Mesenchymal stem cell (in vitro differentiated cells and primary cell): ENCODE results near the gene KRT35.
A peak's percentile ranks its signal among the peaks of the same experiment; 100 is the strongest.

Source experiments
- DNase-seq: peaks from one replicate; pipeline ENCODE4 v3.0.0-alpha.2; 2013
- H2AFZ ChIP-seq: one replicate; pipeline ENCODE4 v1.6.1; 2013; ENCODE audit warnings: low read depth, mild to moderate bottlenecking, control low read depth, inconsistent platforms, low read length, moderate library complexity
- H2AK5ac ChIP-seq: 2 replicates; pipeline ENCODE4 v1.6.1; 2013; ENCODE audit warnings: low read length, moderate library complexity, mild to moderate bottlenecking, inconsistent platforms; ENCODE audit not compliant: severe bottlenecking
- H2BK120ac ChIP-seq: one replicate; pipeline ENCODE4 v1.6.1; 2013; ENCODE audit warnings: low read depth, mild to moderate bottlenecking, inconsistent platforms, low read length, moderate library complexity
- H2BK12ac ChIP-seq, 2 experiments: one replicate each; pipeline ENCODE4 v1.6.1; 2013; ENCODE audit warnings: inconsistent platforms in 2 of 2, low read length in 2 of 2, mild to moderate bottlenecking in 2 of 2, moderate library complexity in 2 of 2, control low read depth in 1 of 2
- H2BK15ac ChIP-seq: one replicate; pipeline ENCODE4 v1.6.1; 2013; ENCODE audit warnings: mild to moderate bottlenecking, low read depth, inconsistent platforms; ENCODE audit not compliant: poor library complexity, severe bottlenecking
- H2BK5ac ChIP-seq: 2 replicates; pipeline ENCODE4 v1.6.1; 2013; ENCODE audit warnings: low read depth, mild to moderate bottlenecking, low read length, control low read depth, inconsistent platforms; ENCODE audit not compliant: poor library complexity, severe bottlenecking
- H3K14ac ChIP-seq, 2 experiments: one replicate each; pipeline ENCODE4 v1.6.1; 2013; ENCODE audit warnings: inconsistent platforms in 2 of 2, low read length in 2 of 2, control low read depth in 1 of 2, mild to moderate bottlenecking in 1 of 2, moderate library complexity in 1 of 2
- H3K18ac ChIP-seq, 2 experiments: one replicate each; pipeline ENCODE4 v1.6.1; 2013; ENCODE audit warnings: inconsistent platforms in 2 of 2, low read length in 2 of 2, control low read depth in 1 of 2, low read depth in 1 of 2, mild to moderate bottlenecking in 1 of 2
- H3K23ac ChIP-seq, 2 experiments: one replicate each; pipeline ENCODE4 v1.6.1; 2013; ENCODE audit warnings: inconsistent platforms in 2 of 2, low read length in 2 of 2, mild to moderate bottlenecking in 2 of 2, moderate library complexity in 2 of 2, control low read depth in 1 of 2
- H3K27ac ChIP-seq: 2 replicates; pipeline ENCODE4 v1.5.1; 2013; ENCODE audit warnings: mild to moderate bottlenecking, moderate library complexity, low read length, control low read depth, inconsistent platforms; ENCODE audit not compliant: poor library complexity, severe bottlenecking
- H3K27me3 ChIP-seq, 2 experiments: 2 replicates each; pipeline versions ENCODE4 v1.6.1 to v1.7.0; 2013; ENCODE audit warnings: low read length in 2 of 2, mild to moderate bottlenecking in 2 of 2, moderate library complexity in 2 of 2, control low read depth in 1 of 2, inconsistent platforms in 1 of 2; ENCODE audit not compliant: control insufficient read depth in 1 of 2, insufficient read depth in 1 of 2
- H3K36me3 ChIP-seq, 2 experiments: 2 replicates each; pipeline versions ENCODE4 v1.6.1 to v1.7.0; 2013; ENCODE audit warnings: low read length in 2 of 2, control low read depth in 1 of 2, inconsistent platforms in 1 of 2, low read depth in 1 of 2, mild to moderate bottlenecking in 1 of 2; ENCODE audit not compliant: insufficient read depth in 2 of 2, control insufficient read depth in 1 of 2
- H3K4ac ChIP-seq, 2 experiments: one replicate each; pipeline ENCODE4 v1.6.1; 2013; ENCODE audit warnings: inconsistent platforms in 2 of 2, low read length in 2 of 2, mild to moderate bottlenecking in 2 of 2, moderate library complexity in 2 of 2, control low read depth in 1 of 2, low read depth in 1 of 2
- H3K4me1 ChIP-seq: 2 replicates; pipeline ENCODE4 v1.6.1; 2013; ENCODE audit warnings: low read depth, low read length, control low read depth; ENCODE audit not compliant: control insufficient read depth, insufficient read depth
- H3K4me2 ChIP-seq: 2 replicates; pipeline ENCODE4 v1.6.1; 2013; ENCODE audit warnings: low read length, mild to moderate bottlenecking, inconsistent platforms; ENCODE audit not compliant: poor library complexity, severe bottlenecking
- H3K4me3 ChIP-seq, 2 experiments: 2 replicates each; pipeline versions ENCODE4 v1.5.1 to v1.7.0; 2013; ENCODE audit warnings: low read length in 2 of 2, mild to moderate bottlenecking in 2 of 2, control low read depth in 1 of 2, low read depth in 1 of 2; ENCODE audit not compliant: insufficient read depth in 1 of 2
- H3K79me1 ChIP-seq: replicated peaks from 2 replicates; pipeline ENCODE4 v1.6.1; 2013; ENCODE audit warnings: mild to moderate bottlenecking, control low read depth, low read length, inconsistent platforms; ENCODE audit not compliant: poor library complexity, severe bottlenecking
- H3K9ac ChIP-seq: 2 replicates; pipeline ENCODE4 v1.7.0; 2013; ENCODE audit warnings: mild to moderate bottlenecking, low read length, moderate library complexity
- H3K9me3 ChIP-seq: 2 replicates; pipeline ENCODE4 v1.7.0; 2013; ENCODE audit warnings: mild to moderate bottlenecking, low read length; ENCODE audit not compliant: control insufficient read depth
- H4K8ac ChIP-seq: one replicate; pipeline ENCODE4 v1.6.1; 2013; ENCODE audit warnings: inconsistent platforms, mild to moderate bottlenecking, low read length, moderate library complexity
- H4K91ac ChIP-seq: one replicate; pipeline ENCODE4 v1.6.1; 2013; ENCODE audit warnings: mild to moderate bottlenecking, low read length, inconsistent platforms
- WGBS: methylation state at CpG from one replicate; pipeline ENCODE4 v1.1.7; 2013; ENCODE audit warnings: mixed read lengths; 5-methylcytosine and 5-hydroxymethylcytosine counted together

Gene KRT35

GRCh38 chr17:41480136-41480535 is 815 bp downstream of the KRT35 start:
- Histone ChIP-seq H2BK120ac (no peak overlapping the region), H3K4me1 (no peaks in the 10 kb centered on the region), H3K4me3 (no peak overlapping the region), H2AK5ac (no peak overlapping the region), H3K18ac (no peak overlapping the region), H2AFZ (no peak overlapping the region), H3K79me1 (no peaks in the 10 kb centered on the region), H3K9me3 (no peaks in the 10 kb centered on the region), H3K4ac (no peak overlapping the region), H2BK12ac (no peak overlapping the region), H3K36me3 (no peaks in the 10 kb centered on the region), H2BK5ac (no peak overlapping the region), H3K23ac (no peak overlapping the region), H2BK15ac (no peak overlapping the region), H3K14ac (no peak overlapping the region), H3K4me2 (no peak overlapping the region), H4K91ac (no peak overlapping the region), H4K8ac (no peak overlapping the region), H3K9ac (no peak overlapping the region), H3K27ac (no peak overlapping the region), H3K27me3 (peaks cover 0 to 69% of the 10 kb centered on the region in 2 experiments)
- WGBS: 57% methylated on average over 2 of the region's 2 CpGs
- no peak for DNase-seq

- H2AFZ ChIP-seq: no peak overlapping the region
- peak overlapping the region; percentile 10 for H4K91ac ChIP-seq
- no peak overlapping the region for H3K14ac ChIP-seq
- H3K9me3 ChIP-seq: peaks cover 5% of the 10 kb centered on the region
- no peak overlapping the region for H4K8ac ChIP-seq
- no peak overlapping the region for H3K4me3 ChIP-seq
- WGBS: 85% methylated on average over 7 of the region's 8 CpGs
- no peak overlapping the region for H3K4ac ChIP-seq
- H2BK12ac ChIP-seq: no peak overlapping the region
- H3K9ac ChIP-seq: no peak overlapping the region
- DNase-seq: no peak
- H3K27me3 ChIP-seq: peaks cover 0 to 71% of the 10 kb centered on the region in 2 experiments
- no peak overlapping the region for H3K4me2 ChIP-seq
- H3K79me1 ChIP-seq: no peaks in the 10 kb centered on the region
- H3K36me3 ChIP-seq: no peaks in the 10 kb centered on the region
- H2BK120ac ChIP-seq: no peak overlapping the region
- no peak overlapping the region for H3K18ac ChIP-seq
- H3K4me1 ChIP-seq: no peaks in the 10 kb centered on the region
- H2BK15ac ChIP-seq: no peak overlapping the region
- H2BK5ac ChIP-seq: no peak overlapping the region
- H2AK5ac ChIP-seq: no peak overlapping the region
- no peak overlapping the region for H3K23ac ChIP-seq
- no peak overlapping the region for H3K27ac ChIP-seq
Measured at GRCh38 chr17:41478237-41478636, 2.7 kb downstream of the KRT35 start.

- Histone ChIP-seq H3K79me1 (no peaks in the 10 kb centered on the region), H3K27ac (no peak overlapping the region), H4K8ac (no peak overlapping the region), H3K23ac (no peak overlapping the region), H3K36me3 (no peaks in the 10 kb centered on the region), H2BK12ac (no peak overlapping the region), H2AFZ (no peak overlapping the region), H4K91ac (no peak overlapping the region), H3K9ac (no peak overlapping the region), H3K27me3 (peaks cover 0 to 75% of the 10 kb centered on the region in 2 experiments), H2BK15ac (no peak overlapping the region), H3K9me3 (peaks cover 6% of the 10 kb centered on the region), H3K4me3 (no peak overlapping the region), H3K4me1 (no peaks in the 10 kb centered on the region), H2BK120ac (no peak overlapping the region), H3K4me2 (no peak overlapping the region), H2AK5ac (no peak overlapping the region), H3K18ac (no peak overlapping the region), H3K4ac (no peak overlapping the region), H2BK5ac (no peak overlapping the region), H3K14ac (peak overlapping the region in 1 of 2 experiments; percentile 36)
- WGBS: 93% methylated on average over 22 of the region's 22 CpGs
- DNase-seq: no peak
Measured at GRCh38 chr17:41476866-41477815, 3.8 kb downstream of the KRT35 start.

GRCh38 chr17:41475421-41475820 is 5.5 kb downstream of the KRT35 start:
- Histone ChIP-seq H2BK5ac (no peak overlapping the region), H4K8ac (no peak overlapping the region), H3K27me3 (peaks cover 0 to 79% of the 10 kb centered on the region in 2 experiments), H2AFZ (no peak overlapping the region), H3K4ac (no peak overlapping the region), H3K18ac (no peak overlapping the region), H4K91ac (no peak overlapping the region), H3K9ac (no peak overlapping the region), H3K36me3 (no peaks in the 10 kb centered on the region), H3K9me3 (peaks cover 20% of the 10 kb centered on the region), H3K4me3 (no peak overlapping the region), H2BK120ac (no peak overlapping the region), H3K23ac (no peak overlapping the region), H2BK15ac (no peak overlapping the region), H2AK5ac (no peak overlapping the region), H3K79me1 (no peaks in the 10 kb centered on the region), H2BK12ac (no peak overlapping the region), H3K4me2 (no peak overlapping the region), H3K14ac (no peak overlapping the region), H3K27ac (no peak overlapping the region), H3K4me1 (no peaks in the 10 kb centered on the region)
- DNase-seq: no peak
- 93% methylated on average over 4 of the region's 4 CpGs for WGBS
